Astrocyte of the hippocampus (primary cell): ENCODE results near the gene PAMR1.

ENCODE experiments used
- DNase-seq: peaks from one replicate; pipeline ENCODE4 v3.0.0; 2011; ENCODE audit warnings: low read depth, low spot score

PAMR1 gene

GRCh38 chr11:35458846-35459245 is 66.6 kb downstream of the PAMR1 start:
- peak; percentile 75 for DNase-seq

GRCh38 chr11:35454362-35454761 is 71.1 kb downstream of the PAMR1 start:
- no peak for DNase-seq

- no peak for DNase-seq
These were observed 88.7 kb downstream of the PAMR1 start for GRCh38 chr11:35436581-35437250.

GRCh38 chr11:35433588-35433987 is 91.8 kb downstream of the PAMR1 start:
- DNase-seq, result no peak

- DNase-seq, result no peak
These were observed 93.0 kb downstream of the PAMR1 start for GRCh38 chr11:35432464-35432863.

- DNase-seq, result peak; percentile 88
These were observed 98.3 kb downstream of the PAMR1 start for GRCh38 chr11:35427071-35427470.

- peak; percentile 15 for DNase-seq
These were observed 99.1 kb downstream of the PAMR1 start for GRCh38 chr11:35426351-35426750.

- no peak for DNase-seq
These were observed 99.7 kb downstream of the PAMR1 start for GRCh38 chr11:35425603-35426212.

- DNase-seq, result peak; percentile 38
These were observed 101.1 kb downstream of the PAMR1 start for GRCh38 chr11:35424157-35424940.

- peak; percentile 19 for DNase-seq
These were observed 105.0 kb downstream of the PAMR1 start for GRCh38 chr11:35420371-35420770.

- peak; percentile 14 for DNase-seq
These were observed 105.5 kb downstream of the PAMR1 start for GRCh38 chr11:35419830-35420333.

GRCh38 chr11:35419184-35419829 is 106.1 kb downstream of the PAMR1 start, which contains the start of gene SLC1A2:
Gene SLC1A2 (minus strand): TSS chr11:35419558. CDS start chr11:35418966, 592 bp downstream.
- peak; percentile 58 for DNase-seq

GRCh38 chr11:35418282-35419183 is 106.9 kb downstream of the PAMR1 start:
- DNase-seq, result peak; percentile 52

- DNase-seq, result no peak
These were observed 109.9 kb downstream of the PAMR1 start for GRCh38 chr11:35415487-35415886.

GRCh38 chr11:35414776-35415175 is 110.6 kb downstream of the PAMR1 start:
- no peak for DNase-seq

GRCh38 chr11:35414311-35414710 is 111.1 kb downstream of the PAMR1 start:
- no peak for DNase-seq

GRCh38 chr11:35413598-35413997 is 111.8 kb downstream of the PAMR1 start:
- DNase-seq, result no peak

GRCh38 chr11:35412285-35412684 is 113.1 kb downstream of the PAMR1 start:
- DNase-seq, result peak; percentile 27

GRCh38 chr11:35407041-35407440 is 118.4 kb downstream of the PAMR1 start:
- no peak for DNase-seq

- DNase-seq, result peak; percentile 45
These were observed 121.0 kb downstream of the PAMR1 start for GRCh38 chr11:35404388-35404775.
